ENCODE data around the gene ARSA. TPM values are rescaled to one million over a fixed set of nuclear protein-coding genes. Genes with fewer than 3 reads are reported as not detected.

The ARSA gene
- total RNA-seq, 3 donors from 2014 or later (not counting 1 experiment from before 2014, with no cell fraction given): 69.2 to 77.8 (median 69.3) TPM

DNA sequence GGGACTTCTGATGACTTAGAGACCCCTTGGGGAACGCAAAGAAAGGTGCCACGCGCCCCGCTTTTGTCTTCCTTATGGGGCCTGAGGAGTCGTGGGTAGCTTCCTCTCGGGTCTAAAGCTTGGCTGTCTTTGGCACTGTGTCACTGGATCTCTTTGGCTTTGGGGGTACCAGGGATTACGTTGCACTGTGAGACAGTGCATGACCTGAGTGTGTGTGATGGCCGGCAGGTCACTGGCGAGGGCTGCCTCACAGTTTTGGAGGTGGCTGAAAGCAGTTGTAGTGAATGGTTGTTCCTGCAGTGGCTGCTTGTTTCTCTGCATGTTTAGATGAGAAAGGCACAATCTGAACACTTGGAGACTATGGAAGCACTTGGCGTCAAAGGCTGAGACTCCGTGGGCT is 5.8 kb upstream of the ARSA start:
- Mint-ChIP-seq H3K27me3 (ENCODE audit: low read depth in 2 of 2) (peaks cover 0 to 4% of the 10 kb centered on the region in 2 donors), H3K4me3 (no peak overlapping the region), H3K27ac (no peak overlapping the region), H3K4me1 (peaks cover 12 to 14% of the 10 kb centered on the region in 2 donors), H3K36me3 (no peaks in the 10 kb centered on the region), H3K9me3 (peaks cover 0 to 1% of the 10 kb centered on the region in 2 donors)
- ATAC-seq: no peak
- Histone ChIP-seq H3K36me3 (ENCODE audit: control insufficient read depth, insufficient read depth, low read length) (no peaks in the 10 kb centered on the region), H3K4me1 (ENCODE audit: control insufficient read depth, insufficient read depth, low read length) (peaks cover 4% of the 10 kb centered on the region), H3K27me3 (ENCODE audit: control insufficient read depth, insufficient read depth, low read length) (no peaks in the 10 kb centered on the region), H3K4me3 (ENCODE audit: low read length) (no peak overlapping the region), H3K27ac (ENCODE audit: low read length) (no peak overlapping the region), H3K9me3 (ENCODE audit: control insufficient read depth, insufficient read depth, low read length) (no peaks in the 10 kb centered on the region)
- intact Hi-C loops (cut with micrococcal nuclease): no loop called here
- TF ChIP-seq, protein P1, sequence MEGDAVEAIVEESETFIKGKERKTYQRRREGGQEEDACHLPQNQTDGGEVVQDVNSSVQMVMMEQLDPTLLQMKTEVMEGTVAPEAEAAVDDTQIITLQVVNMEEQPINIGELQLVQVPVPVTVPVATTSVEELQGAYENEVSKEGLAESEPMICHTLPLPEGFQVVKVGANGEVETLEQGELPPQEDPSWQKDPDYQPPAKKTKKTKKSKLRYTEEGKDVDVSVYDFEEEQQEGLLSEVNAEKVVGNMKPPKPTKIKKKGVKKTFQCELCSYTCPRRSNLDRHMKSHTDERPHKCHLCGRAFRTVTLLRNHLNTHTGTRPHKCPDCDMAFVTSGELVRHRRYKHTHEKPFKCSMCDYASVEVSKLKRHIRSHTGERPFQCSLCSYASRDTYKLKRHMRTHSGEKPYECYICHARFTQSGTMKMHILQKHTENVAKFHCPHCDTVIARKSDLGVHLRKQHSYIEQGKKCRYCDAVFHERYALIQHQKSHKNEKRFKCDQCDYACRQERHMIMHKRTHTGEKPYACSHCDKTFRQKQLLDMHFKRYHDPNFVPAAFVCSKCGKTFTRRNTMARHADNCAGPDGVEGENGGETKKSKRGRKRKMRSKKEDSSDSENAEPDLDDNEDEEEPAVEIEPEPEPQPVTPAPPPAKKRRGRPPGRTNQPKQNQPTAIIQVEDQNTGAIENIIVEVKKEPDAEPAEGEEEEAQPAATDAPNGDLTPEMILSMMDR (IDR thresholded peaks at IDR 0.05): no peak
- WGBS (ENCODE audit: insufficient coverage): 93% methylated on average over 11 of the region's 11 CpGs
- no peak for DNase-seq

GRCh38 chr22:50633086-50633485 is 5.1 kb upstream of the ARSA start:
- H3K4me1 Mint-ChIP-seq: peaks cover 18 to 20% of the 10 kb centered on the region in 2 donors
- DNase-seq: no peak
- Histone ChIP-seq H3K36me3 (ENCODE audit: control insufficient read depth, insufficient read depth, low read length) (no peaks in the 10 kb centered on the region), H3K4me1 (ENCODE audit: control insufficient read depth, insufficient read depth, low read length) (peaks cover 10% of the 10 kb centered on the region), H3K4me3 (ENCODE audit: low read length) (no peak overlapping the region), H3K27me3 (ENCODE audit: control insufficient read depth, insufficient read depth, low read length) (no peaks in the 10 kb centered on the region), H3K9me3 (ENCODE audit: control insufficient read depth, insufficient read depth, low read length) (no peaks in the 10 kb centered on the region), H3K27ac (ENCODE audit: low read length) (no peak overlapping the region)
- H3K27ac Mint-ChIP-seq: no peak overlapping the region
- ATAC-seq: no peak
- H3K9me3 Mint-ChIP-seq: peaks cover 0 to 3% of the 10 kb centered on the region in 2 donors
- TF ChIP-seq, protein P1 (IDR thresholded peaks at IDR 0.05): no peak
- intact Hi-C loops (cut with micrococcal nuclease): no loop called here
- WGBS (ENCODE audit: insufficient coverage): 97% methylated on average over 5 of the region's 5 CpGs
- no peaks in the 10 kb centered on the region for H3K36me3 Mint-ChIP-seq
- no peak overlapping the region for H3K4me3 Mint-ChIP-seq
- H3K27me3 Mint-ChIP-seq (ENCODE audit: low read depth in 2 of 2): peaks cover 0 to 9% of the 10 kb centered on the region in 2 donors

GRCh38 chr22:50630376-50630775 is 2.4 kb upstream of the ARSA start:
- no peak overlapping the region for H3K4me3 ChIP-seq (ENCODE audit: low read length)
- peaks cover 0 to 3% of the 10 kb centered on the region in 2 donors for H3K9me3 Mint-ChIP-seq
- H3K36me3 ChIP-seq (ENCODE audit: control insufficient read depth, insufficient read depth, low read length): no peaks in the 10 kb centered on the region
- TF ChIP-seq, protein P1 (IDR thresholded peaks at IDR 0.05): no peak
- H3K4me1 Mint-ChIP-seq: peaks cover 19 to 33% of the 10 kb centered on the region in 2 donors
- intact Hi-C loops (cut with micrococcal nuclease): no loop called here
- H3K9me3 ChIP-seq (ENCODE audit: control insufficient read depth, insufficient read depth, low read length): no peaks in the 10 kb centered on the region
- H3K27ac Mint-ChIP-seq: no peak overlapping the region
- H3K36me3 Mint-ChIP-seq: no peaks in the 10 kb centered on the region
- H3K27me3 ChIP-seq (ENCODE audit: control insufficient read depth, insufficient read depth, low read length): no peaks in the 10 kb centered on the region
- no peak for DNase-seq
- H3K4me3 Mint-ChIP-seq: no peak overlapping the region
- no peak overlapping the region for H3K27ac ChIP-seq (ENCODE audit: low read length)
- no peak for ATAC-seq
- 96% methylated on average over 5 of the region's 5 CpGs for WGBS (ENCODE audit: insufficient coverage)
- peaks cover 0 to 6% of the 10 kb centered on the region in 2 donors for H3K27me3 Mint-ChIP-seq (ENCODE audit: low read depth in 2 of 2)
- peaks cover 25% of the 10 kb centered on the region for H3K4me1 ChIP-seq (ENCODE audit: control insufficient read depth, insufficient read depth, low read length)

DNA sequence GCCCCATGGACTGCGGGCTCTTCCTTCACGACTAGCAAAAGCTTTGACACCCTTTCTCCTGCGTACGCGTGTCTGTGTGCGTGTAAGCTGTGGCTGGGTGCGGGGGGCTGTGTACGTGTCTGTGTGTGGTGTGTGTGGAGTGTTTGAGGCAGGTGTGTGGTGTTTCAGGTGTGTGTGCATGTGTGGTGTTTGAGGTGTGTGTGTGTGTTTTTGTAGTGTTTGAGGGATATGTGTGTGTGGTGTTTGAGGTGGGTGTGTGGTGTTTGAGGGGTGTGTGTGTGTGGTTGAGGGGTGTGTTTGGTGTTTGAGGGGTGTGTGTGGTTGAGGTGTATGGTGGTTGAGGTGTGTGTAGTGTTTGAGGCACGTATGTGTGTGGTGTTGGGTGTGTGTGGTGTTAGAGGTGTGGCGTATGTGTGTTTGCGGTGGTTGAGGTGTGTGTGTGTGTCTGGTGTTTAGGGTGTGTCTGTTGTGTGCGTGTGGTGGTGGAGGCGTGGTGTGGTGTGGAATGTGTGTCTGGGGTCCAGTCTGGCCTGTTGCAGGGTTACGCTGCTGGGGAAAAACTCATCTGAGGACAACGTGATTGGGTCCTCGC is 687 bp upstream of the ARSA start:
- ATAC-seq (peak; percentile 32 to 53 (median 33)), DNase-seq (peak; percentile 61 to 66)
- Mint-ChIP-seq H3K27me3 (ENCODE audit: low read depth in 2 of 2) (peaks cover 0 to 6% of the 10 kb centered on the region in 2 donors), H3K9me3 (peaks cover 0 to 3% of the 10 kb centered on the region in 2 donors), H3K4me1 (peaks cover 19 to 33% of the 10 kb centered on the region in 2 donors), H3K4me3 (peak overlapping the region; percentile 42), H3K36me3 (no peaks in the 10 kb centered on the region), H3K27ac (peak overlapping the region; percentile 77 to 94)
- Histone ChIP-seq H3K36me3 (ENCODE audit: control insufficient read depth, insufficient read depth, low read length) (no peaks in the 10 kb centered on the region), H3K4me3 (ENCODE audit: low read length) (peak overlapping the region; percentile 40), H3K4me1 (ENCODE audit: control insufficient read depth, insufficient read depth, low read length) (peaks cover 25% of the 10 kb centered on the region), H3K9me3 (ENCODE audit: control insufficient read depth, insufficient read depth, low read length) (no peaks in the 10 kb centered on the region), H3K27me3 (ENCODE audit: control insufficient read depth, insufficient read depth, low read length) (no peaks in the 10 kb centered on the region), H3K27ac (ENCODE audit: low read length) (peak overlapping the region; percentile 64)
- WGBS (ENCODE audit: insufficient coverage): 13% methylated on average over 16 of the region's 16 CpGs
- TF ChIP-seq, protein P1 (IDR thresholded peaks at IDR 0.05): no peak
- intact Hi-C loops (cut with micrococcal nuclease): no loop called here
